ENCODE data around the gene C14orf180.

- no peak for TF ChIP-seq CTCF (conservative IDR thresholded peaks at IDR 0.05 in 1 of 2, IDR thresholded peaks at IDR 0.05 in 1 of 2; ENCODE audit: low read depth in 1 of 2, low read length in 2 of 2)
- no peak for TF ChIP-seq EZH2 (IDR thresholded peaks at IDR 0.05; ENCODE audit: low read length, missing control alignments)
Measured at GRCh38 chr14:104602933-104603325, 23.4 kb downstream of the C14orf180 start.
